ENCODE measurements around the gene SLC8A3.

The SLC8A3 gene

GRCh38 chr14:70118064-70118463 lies 70.7 kb downstream of the SLC8A3 start:
- TF ChIP-seq, protein P1, sequence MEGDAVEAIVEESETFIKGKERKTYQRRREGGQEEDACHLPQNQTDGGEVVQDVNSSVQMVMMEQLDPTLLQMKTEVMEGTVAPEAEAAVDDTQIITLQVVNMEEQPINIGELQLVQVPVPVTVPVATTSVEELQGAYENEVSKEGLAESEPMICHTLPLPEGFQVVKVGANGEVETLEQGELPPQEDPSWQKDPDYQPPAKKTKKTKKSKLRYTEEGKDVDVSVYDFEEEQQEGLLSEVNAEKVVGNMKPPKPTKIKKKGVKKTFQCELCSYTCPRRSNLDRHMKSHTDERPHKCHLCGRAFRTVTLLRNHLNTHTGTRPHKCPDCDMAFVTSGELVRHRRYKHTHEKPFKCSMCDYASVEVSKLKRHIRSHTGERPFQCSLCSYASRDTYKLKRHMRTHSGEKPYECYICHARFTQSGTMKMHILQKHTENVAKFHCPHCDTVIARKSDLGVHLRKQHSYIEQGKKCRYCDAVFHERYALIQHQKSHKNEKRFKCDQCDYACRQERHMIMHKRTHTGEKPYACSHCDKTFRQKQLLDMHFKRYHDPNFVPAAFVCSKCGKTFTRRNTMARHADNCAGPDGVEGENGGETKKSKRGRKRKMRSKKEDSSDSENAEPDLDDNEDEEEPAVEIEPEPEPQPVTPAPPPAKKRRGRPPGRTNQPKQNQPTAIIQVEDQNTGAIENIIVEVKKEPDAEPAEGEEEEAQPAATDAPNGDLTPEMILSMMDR (IDR thresholded peaks at IDR 0.05; ENCODE audit: insufficient read depth, low read depth, low read length, missing control alignments) = no peak
- no peak for DNase-seq (ENCODE audit: low read depth)
- H3K4me3 ChIP-seq (ENCODE audit: low read length) = no peak overlapping the region

- H3K4me3 ChIP-seq (ENCODE audit: low read length) = no peak overlapping the region
- no peak for DNase-seq (ENCODE audit: low read depth)
- TF ChIP-seq, protein P1 (IDR thresholded peaks at IDR 0.05; ENCODE audit: insufficient read depth, low read depth, low read length, missing control alignments) = no peak
Measured at GRCh38 chr14:70116278-70116677, 72.5 kb downstream of the SLC8A3 start.

- no peak for DNase-seq (ENCODE audit: low read depth)
- TF ChIP-seq, protein P1 (IDR thresholded peaks at IDR 0.05; ENCODE audit: insufficient read depth, low read depth, low read length, missing control alignments) = no peak
- no peak overlapping the region for H3K4me3 ChIP-seq (ENCODE audit: low read length)
Measured at GRCh38 chr14:70114621-70115156, 74.1 kb downstream of the SLC8A3 start.

DNA sequence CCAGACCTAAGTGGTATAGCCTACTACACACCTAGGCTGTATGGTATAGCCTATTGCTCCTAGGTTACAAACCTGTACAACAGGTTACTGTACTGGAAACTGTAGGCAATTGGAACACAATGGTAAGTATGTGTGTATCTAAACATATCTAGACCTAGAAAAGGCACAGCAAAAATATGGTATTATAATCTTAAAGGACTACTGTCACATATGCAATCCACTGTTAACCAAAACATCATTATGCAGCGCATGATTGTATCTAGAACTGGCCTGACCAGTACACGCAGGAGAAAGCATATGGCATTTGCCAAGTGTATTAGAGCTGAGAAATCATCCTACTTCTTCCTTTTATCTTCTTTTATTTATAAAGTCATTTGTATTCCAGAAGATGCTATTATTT lies 75.5 kb downstream of the SLC8A3 start:
- peak; percentile 14 for DNase-seq (ENCODE audit: low read depth)
- TF ChIP-seq, protein P1 (IDR thresholded peaks at IDR 0.05; ENCODE audit: insufficient read depth, low read depth, low read length, missing control alignments) = no peak
- H3K4me3 ChIP-seq (ENCODE audit: low read length) = no peak overlapping the region

DNA sequence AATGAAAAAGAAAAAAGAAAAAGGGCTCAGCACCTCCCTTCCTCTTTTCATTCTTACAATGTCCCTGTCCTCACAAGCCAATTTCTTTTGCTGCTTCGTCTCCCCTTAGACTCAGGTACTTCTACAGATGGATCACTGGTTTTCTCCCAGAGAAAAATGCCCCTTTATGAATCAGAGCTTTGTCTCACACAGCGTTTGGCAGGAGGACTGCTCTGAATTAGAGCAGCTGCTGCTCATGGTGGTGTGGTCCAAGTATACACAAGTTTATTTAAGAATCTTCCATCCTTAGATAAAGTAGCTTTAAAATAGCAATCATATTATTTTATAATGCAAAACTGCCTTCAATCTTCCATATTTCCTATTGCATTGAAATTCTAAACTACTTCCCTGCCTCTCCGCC lies 80.3 kb downstream of the SLC8A3 start:
- TF ChIP-seq, protein P1 (IDR thresholded peaks at IDR 0.05; ENCODE audit: insufficient read depth, low read depth, low read length, missing control alignments) = no peak
- no peak for DNase-seq (ENCODE audit: low read depth)
- H3K4me3 ChIP-seq (ENCODE audit: low read length) = no peak overlapping the region

DNA sequence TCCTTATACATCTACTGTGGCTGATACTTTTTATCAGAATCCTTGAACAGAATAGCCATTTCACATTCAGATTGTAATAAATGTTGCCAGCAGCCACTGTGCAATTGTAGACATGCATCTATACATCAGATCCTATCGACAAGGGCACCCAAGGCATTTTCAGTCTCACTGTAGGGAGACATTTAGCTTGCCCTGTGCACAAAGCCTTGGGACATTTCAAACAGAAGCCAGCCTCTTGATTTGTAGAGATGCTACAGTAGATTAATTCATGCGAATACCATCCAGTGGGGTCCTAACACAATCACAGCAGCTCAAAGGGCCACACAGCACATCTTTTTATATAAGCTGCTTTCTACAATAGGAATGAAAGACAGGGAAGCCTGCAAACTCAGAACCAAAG lies 81.4 kb downstream of the SLC8A3 start:
- no peak overlapping the region for H3K4me3 ChIP-seq (ENCODE audit: low read length)
- DNase-seq (ENCODE audit: low read depth) = no peak
- TF ChIP-seq, protein P1 (IDR thresholded peaks at IDR 0.05; ENCODE audit: insufficient read depth, low read depth, low read length, missing control alignments) = no peak

GRCh38 chr14:70100071-70100470 lies 88.7 kb downstream of the SLC8A3 start:
- TF ChIP-seq, protein P1 (IDR thresholded peaks at IDR 0.05; ENCODE audit: insufficient read depth, low read depth, low read length, missing control alignments) = no peak
- no peak overlapping the region for H3K4me3 ChIP-seq (ENCODE audit: low read length)

More at GRCh38 chr14:70100071-70100470, 88.7 kb downstream of the SLC8A3 start:
- DNase-seq (ENCODE audit: low read depth) = no peak
